Retina (tissue), 1 donor: ENCODE measurements around the gene PIK3R6.
"Not testable (repeated sequence)": the region's sequence is repeated elsewhere in the genome, so short reads cannot be mapped to it uniquely, and the experiment has no call there.

ENCODE experiments used
- DNase-seq: peaks from one replicate; pipeline ENCODE4 v3.0.0-alpha.2; 2016

The PIK3R6 gene

DNA sequence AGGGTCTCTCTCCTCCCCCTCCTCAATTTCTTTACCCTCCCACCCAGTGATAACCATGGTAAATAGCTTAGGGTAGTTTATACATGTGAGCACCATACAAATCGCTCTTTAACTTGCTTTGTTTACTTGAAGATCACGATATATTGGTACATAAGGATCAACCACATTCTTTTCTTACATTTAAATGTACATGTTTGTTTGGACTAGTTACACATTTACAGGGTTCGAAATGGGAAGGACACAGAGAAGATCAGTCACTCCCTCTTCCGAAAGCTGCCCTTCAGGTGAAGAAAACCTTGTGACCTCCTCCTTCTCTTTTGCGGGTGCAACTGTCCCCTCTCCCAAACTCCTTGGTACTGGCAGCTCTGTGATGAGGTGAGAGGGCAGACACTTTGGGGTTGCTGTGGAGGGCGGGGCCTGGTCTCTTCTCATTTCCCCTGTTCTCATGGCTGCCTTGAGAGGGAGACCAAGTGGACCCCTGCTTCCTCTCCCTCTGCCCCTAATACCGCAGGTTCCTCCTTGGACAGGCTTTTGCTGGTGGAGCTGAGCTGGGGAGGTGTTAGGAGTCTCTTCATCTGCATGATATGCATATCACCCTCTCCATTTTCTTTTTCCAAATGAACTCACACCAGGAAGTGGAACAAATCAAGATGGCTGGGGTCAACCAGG lies 4.7 kb upstream of the PIK3R6 start:
- DNase-seq, result no peak

- DNase-seq, result no peak
Observed at GRCh38 chr17:8871081-8871581, 3.7 kb upstream of the PIK3R6 start.

DNA sequence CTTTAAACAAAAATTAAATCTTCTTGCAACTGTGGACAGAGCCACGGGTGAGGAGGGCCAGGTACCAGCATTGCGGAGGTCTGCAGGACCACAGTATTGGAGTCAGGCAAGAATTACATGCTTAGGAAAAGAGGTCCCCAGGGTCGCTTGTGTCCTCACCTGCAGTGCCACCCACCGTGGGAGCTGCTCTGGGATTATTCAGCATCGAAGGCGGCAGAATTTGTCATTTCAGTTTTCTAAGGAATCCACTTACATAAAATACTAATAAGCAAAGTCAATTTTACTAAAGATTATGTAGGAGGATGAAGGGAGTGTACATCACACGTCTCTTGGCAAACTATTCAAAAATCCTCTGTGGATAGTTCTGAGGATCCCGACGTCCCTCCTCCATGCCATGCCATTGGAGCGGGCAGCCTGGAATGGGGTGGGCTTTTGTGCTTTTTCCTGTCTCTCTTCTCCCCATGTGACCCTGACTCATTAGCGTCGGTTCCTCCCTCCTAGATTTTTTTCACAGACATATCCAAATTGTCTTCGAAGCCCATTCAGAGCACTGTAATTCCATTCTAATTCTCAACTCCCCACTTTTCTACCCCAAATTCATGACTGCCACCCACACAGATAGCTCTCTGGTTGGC lies 3.0 kb upstream of the PIK3R6 start:
- no peak for DNase-seq

DNA sequence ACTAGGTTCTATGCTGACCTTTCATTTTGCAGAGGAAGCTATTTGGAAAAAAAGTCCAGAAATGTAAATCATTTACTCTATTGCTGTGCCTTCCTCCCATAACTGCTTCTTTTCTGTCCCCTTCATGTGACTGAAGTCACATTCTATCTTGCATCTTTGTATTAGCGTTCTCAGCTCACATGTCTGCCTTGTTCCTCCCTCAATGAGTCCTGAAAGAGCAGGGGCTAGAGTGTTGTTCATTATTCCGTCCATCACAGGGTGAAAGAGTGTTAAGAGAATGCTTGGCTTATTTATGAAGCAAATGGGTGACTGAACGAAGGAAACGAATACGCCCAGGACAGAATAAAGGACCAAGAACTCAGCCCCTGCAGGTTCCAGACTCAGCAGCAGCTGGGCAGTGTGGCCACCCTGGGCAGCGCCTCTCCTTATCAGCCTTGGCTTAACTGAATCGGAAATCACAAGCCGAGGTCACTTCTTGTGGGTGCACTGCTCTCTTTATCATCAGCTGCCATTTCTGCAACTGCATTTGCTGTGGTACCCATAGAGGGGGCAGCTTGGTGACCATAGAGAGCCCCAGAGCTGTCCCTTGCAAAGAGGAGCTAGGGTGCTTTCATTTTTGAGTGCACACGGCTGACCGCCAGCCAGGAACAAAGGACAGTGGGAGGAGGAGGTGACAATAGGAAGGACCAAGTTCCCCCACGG lies 1.8 kb upstream of the PIK3R6 start:
- no peak for DNase-seq

GRCh38 chr17:8868529-8868951 lies 1.1 kb upstream of the PIK3R6 start:
- no peak for DNase-seq

DNA sequence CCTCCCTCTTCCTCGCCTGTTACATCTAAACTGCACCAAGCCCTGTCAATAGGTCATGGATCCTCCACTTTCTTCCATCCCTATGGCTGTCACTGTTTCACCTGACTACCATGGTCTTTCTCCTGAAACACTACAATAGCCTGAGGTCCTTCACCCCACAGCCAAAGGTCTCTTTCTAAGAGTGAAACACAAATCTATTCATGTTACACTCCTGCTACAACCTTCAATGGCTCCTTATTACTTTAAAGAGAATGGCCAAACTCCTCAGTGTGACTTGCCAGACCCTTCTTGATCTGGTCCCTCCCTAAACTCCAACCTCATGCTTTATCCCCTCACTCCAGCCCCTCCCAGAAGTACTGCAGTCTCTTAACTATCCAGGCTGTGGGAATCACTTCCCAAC lies 618 bp upstream of the PIK3R6 start:
- DNase-seq, result no peak

DNA sequence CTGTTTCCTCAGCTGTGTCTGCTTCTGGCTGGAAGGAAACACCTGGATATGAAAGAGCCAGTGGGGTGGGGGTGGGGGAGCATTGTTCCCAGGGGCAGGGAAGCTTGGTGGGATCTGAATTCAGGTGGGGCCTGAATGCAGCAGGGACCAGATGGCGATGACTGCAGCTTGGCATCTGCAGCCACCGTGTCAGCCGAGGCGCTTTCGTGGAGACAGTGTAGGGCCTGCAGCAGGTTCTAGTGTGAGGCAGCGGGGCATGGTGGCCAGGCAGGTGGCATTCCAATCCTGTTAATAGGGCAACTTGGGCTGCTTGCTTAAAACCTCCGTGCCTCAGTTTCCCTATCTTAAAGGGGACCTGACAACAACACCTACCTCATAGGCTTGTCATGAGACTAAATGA lies 1.7 kb downstream of the PIK3R6 start:
- DNase-seq, result no peak

DNA sequence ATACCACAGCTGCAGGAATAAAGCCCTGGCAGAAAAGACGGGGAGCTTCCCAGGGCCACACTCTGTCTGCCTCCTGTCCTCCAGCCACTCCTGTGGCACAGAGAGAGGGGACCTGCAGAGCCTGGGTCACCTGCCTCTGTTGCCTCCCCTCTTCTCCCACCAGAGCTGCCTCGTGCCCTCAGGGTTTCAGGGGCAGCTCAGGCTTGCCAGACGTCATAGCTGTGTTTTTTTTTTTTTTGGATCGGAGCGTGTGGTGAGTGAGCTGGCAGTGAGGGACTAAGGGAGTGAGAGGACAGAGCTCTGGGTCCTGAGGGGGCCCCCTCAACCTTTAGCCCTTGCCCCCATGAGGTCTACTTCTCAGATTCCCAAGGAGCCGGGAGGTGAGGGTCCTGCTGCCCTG lies 2.1 kb downstream of the PIK3R6 start:
- DNase-seq, result no peak

- no peak for DNase-seq
Observed at GRCh38 chr17:8862213-8863056, 5.0 kb downstream of the PIK3R6 start.

DNA sequence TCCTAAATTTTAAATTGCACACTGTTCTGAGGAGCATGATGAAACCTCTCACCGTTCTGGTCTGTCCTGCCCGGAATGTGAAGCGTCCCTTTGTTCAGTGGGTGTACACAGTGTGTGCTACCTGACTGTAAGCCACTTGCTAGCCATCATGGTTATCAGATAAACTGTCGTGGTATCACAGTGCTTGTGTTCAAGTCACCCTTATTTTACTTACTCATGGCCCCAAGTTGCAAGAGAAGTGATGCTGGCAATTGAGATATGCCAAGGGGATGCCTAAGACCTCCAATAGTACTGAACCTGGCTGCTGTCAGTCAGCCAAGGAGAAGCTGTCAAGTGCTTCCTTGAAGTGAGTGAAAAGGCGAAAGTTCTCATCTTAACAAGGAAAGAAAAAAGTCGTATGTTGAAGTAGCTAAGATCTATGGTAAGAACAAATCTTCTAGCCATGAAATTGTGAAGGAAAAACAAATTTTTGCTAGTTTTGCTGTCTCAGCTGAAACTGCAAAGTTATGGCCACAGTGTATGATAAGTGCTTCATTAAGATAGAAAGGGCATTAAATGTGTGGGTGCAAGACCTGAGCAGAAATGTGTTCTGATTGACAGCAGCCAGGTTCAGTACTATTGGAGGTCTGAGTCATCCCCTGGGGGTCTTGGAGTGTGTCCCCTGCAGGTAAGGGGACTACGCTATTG lies 5.8 kb downstream of the PIK3R6 start:
- DNase-seq, result no peak

DNA sequence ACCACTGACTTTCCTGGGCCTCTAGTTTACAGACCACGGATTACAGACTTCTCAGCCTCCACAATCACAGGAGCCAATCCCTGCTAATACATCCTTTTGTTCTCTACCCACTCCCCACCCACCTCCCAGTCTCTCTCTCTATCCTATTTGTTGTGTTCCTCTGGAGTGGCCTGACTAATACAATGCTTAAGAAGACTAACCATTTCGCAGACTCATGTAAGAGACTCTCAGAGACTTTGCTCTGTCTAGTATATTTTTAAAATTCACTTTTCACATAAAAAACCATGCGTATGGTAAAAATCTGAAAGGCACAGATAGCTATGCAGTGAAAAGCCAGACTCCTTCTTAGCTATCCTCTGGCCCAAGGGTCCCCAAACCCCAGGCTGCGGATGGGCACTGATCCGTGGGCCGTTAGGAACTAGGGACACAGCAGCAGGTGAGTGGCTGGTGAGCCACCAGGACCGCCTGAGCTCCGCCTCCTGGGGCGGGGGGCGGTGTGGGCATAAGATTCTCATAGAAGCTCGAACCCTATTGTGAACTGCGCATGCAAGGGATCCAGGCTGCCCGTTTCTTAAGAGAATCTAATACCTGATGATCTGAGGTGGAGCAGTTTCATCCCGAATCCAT lies 7.6 kb downstream of the PIK3R6 start:
- DNase-seq, result no peak

DNA sequence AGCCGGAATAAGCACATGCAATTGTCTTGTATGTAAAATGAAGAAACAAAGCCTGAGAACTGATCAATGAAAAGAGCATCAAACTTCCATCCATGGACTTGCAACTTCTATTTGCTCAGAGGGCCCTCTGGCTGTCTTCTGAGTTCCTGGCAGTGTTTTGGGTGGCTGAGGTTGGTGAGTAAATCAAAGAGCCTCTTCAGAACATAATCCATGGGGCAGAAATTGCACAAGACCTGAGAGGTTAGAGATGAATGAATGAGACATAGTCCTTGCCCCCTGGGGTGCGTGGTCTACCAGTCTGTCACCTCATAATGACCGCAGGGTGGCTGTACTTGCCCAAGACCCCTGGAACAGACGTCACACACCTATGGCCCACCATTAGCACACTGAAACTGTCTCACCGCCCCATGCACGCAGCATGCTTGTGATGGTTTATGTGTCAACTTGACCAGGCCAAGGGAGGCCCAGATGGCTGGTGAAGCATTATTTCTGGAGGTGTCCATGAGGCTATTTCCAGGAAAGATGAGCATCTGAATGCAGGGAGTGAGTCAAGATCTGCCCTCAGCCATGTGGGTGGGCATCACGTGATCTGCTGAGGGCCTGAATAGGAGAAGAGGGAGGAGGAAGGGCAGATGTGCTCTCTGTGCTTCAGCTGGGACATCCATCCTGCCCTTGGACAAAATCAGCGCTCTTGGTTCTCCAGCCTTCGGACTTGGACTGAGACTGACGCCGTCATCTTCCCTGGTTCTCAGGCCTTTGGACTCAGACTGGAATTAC lies 8.3 kb downstream of the PIK3R6 start:
- DNase-seq, result peak; percentile 27

GRCh38 chr17:8857919-8858318 lies 9.6 kb downstream of the PIK3R6 start:
- no peak for DNase-seq

DNA sequence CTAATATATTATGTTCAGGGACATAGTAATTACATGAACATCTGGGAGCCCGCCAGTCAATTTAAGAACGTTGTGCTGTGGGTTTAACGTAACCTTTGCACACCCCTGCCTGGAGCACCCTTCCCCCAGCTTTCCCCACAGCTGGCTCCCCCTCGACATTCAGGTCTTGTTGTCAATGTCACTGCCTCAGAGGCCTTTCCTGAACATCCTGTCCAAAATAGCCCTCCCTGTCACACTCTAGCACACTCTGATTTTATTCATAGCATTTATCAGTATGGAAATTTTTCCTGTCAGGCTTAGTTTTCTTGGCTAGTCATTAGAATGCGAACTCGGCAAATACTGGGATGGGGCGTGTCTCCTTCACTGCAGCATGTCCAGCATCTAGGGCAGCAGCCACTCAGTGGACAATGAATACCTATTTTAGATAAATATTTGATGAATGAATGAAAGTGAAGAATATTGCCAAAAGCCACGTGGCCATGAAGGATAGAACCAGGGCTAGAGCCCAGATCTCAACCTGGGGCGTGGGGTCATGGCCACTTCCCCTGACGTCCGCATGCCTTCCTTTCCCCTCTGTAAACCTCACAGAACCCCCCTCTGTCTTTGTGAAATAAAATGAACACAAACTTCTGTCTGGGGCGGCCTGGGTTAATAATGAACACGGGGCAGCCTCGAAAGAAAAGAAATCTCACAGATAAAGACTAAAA lies 10.5 kb downstream of the PIK3R6 start:
- DNase-seq, result no peak

- not testable (repeated sequence) for DNase-seq
Observed at GRCh38 chr17:8856205-8856603, 11.3 kb downstream of the PIK3R6 start.

GRCh38 chr17:8855477-8856204 lies 11.8 kb downstream of the PIK3R6 start:
- DNase-seq, result no peak

GRCh38 chr17:8851600-8851999 lies 15.9 kb downstream of the PIK3R6 start:
- no peak for DNase-seq

DNA sequence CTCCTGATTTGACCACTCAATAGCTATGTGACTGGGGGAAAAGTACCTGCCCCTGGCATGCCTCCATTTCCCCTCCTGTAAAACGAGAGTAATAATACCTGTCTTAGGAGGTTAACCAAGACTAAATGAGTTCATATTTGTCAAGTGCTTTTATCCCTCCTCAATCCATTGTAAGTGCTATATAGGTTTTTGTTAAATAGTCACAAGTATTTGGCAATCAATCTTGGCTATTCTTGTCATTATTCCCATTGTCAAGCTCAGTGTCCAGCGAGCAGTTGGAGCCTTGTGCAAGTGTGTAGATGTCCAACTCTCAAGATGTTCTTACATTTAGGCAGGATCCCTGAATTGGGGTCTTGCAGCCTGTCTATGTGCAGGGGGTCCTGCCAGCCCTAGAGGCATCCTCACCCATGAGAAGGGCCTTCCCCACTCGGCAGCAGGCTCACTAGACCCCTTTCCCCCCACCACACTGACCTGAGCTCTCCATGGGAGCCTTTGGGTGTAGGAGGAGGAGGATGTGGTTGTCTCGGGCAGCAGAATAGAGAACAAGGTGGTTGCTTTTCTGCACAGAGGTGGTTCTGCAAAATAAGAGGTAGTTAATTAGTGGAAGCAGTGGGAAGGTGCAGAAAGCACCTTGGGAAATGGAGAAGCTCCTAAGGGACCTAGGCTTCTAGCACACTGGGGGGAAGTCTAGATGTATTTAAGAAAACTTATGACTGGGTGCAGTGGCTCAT lies 18.0 kb downstream of the PIK3R6 start:
- no peak for DNase-seq

DNA sequence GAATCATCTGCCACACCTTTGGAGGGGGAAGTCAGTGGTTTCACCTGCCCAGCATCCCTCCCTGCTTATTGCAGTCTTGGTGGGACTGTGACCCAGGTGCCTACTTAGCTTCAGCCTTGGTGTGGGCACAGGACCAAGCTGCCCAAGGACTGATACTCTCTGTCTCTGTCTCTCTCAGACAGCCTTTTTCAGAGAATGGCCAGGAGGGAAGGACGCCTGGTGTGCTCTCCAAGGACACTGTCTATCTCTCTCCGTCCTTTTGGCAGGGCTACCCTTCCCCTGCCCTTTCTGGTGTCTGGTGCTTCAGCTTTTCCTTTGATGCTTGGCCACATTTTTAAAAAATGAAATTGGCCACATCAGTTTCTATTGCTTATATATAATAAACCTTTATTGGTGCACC lies 19.6 kb downstream of the PIK3R6 start:
- DNase-seq, result no peak
